Measurements from ENCODE around the gene FNDC3B.

GRCh38 chr3:172074032-172074431 is 34.7 kb downstream of the FNDC3B start:
- TF ChIP-seq CTCF (IDR thresholded peaks at IDR 0.05), result no peak
- TF ChIP-seq POLR2A (IDR thresholded peaks at IDR 0.05), result no peak
- no peak for TF ChIP-seq POLR2AphosphoS5 (IDR thresholded peaks at IDR 0.05)
